Diencephalon (tissue), 1 donor: ENCODE measurements around the gene PRKCH. TPM values are rescaled to one million over a fixed set of nuclear protein-coding genes. Genes with fewer than 3 reads are reported as not detected.

ENCODE experiments used
- total RNA-seq: library from RNA; depleted of rRNA; stranded (reverse); fragments of >200 nt; gene quantifications from one replicate; pipeline ENCODE4 v1.2.3, GENCODE V29; 2014

PRKCH gene
- 25.1 TPM for total RNA-seq

DNA sequence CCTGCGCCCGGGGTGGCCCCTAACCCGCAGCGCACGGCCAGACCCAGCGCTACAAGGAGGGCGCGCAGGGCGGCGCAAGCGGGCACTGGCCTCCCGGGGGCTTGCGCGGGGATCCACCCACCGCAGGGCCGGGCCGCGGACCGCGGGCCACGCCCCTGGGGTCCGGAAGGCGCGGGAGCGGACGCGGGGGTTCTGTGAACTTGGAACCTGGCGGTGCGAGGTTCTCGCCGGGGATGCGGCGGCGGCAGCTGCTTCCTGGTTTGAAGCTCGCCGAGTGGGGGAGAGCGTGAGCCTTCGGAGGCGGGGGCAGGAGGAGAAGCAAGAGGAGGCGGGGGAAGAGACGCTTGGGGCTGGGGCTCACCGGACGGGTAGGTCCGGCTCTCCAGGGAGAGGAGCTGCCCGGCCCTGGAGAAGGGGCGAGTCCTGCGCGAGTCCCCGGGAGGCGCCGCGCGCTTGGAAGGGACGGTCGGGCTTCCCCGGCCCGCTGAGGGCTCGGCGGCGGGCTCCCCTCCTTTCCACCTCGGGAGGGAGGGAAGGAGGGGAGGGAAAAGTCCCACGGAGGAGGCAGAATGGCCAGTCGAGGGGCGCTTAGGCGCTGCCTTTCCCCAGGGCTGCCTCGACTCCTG, at the start of gene PRKCH:
Gene PRKCH (plus strand): TSS at position 195 of the 626 bp plus-strand sequence. CDS start 523 bp downstream, outside the sequence.

DNA sequence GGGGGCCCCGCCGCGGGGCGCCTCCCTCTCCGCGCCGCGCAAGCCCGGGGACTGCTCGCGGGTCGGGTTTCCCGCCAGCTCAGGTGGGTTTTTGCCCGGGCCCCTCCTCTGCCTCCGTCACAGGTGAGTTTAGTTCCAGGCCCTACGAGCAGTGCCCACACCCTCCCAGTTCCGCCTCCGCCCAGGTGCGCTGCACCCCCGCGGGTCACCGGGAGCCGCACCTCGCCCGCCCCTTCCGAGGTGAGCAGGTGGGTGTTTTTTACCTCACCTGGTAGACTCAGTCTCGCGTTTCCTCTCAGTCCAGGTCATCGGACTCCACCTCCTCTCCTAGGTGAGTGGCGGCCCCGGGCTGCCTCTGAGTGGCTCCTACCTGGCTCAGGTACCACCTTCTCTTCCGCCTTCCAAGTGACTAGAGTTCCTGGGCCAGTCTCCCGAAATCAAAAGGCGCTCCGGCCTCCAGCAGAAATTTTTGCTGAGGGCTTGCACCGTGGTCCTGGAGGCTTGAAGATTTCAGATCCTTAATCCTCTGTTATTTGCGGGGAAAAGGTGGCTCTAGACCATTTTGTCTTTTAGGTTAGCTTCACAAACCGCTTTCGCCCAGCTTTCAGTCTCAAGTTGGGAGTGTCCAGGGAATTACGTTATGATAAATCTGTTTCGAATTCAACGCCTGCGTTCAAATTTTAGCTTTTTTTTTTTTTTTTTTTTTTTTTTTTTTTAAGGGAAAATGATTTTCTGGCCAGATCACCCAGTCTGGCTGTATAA, 40.0 kb upstream of the PRKCH start, which contains the start of gene TMEM30B:
Gene TMEM30B (minus strand): TSS at position 153 of the 762 bp plus-strand sequence. CDS start 191 bp downstream, outside the sequence.

Other genes starting within 250 kb of the PRKCH start
- 0.23 TPM for gene TMEM30B, start 40.2 kb upstream of the PRKCH start, total RNA-seq